Heart left ventricle (tissue), 13 donors: ENCODE data around the gene ARHGAP12.

Experiments
- POLR2A ChIP-seq, 2 donors: fragments of 450-650 bp; IDR thresholded peaks; one replicate each; pipeline ENCODE4 v1.6.1; 2017; ENCODE audit warnings: antibody characterized with exemption in 2 of 2, mild to moderate bottlenecking in 2 of 2, moderate library complexity in 2 of 2
- TF ChIP-seq, protein P1 (sequence below), 12 donors: fragments of 200-600 bp; sonication (generic) in 4 of 12; IDR thresholded peaks; one replicate each; pipeline versions ENCODE4 v1.5.0 to v1.8.0; 2018 to 2022; ENCODE audit warnings: antibody characterized with exemption in 12 of 12, mild to moderate bottlenecking in 5 of 12
- donor health status: ischemic (EF 13 %, LVEDD 7.1; RV severe dilation, severe dysfunction).
- donor health status: DM: no; HTN: yes; CAD: no.
- donor health status: DM: no; HTN: no; CAD: no.
- donor health status: ischemic (EF 25% LVEDD 6.9; RV normal size, moderate dysfunction).
- donor health status: ischemic (EF 25% LVEDD 5.7; RV mildly dilated, moderate dysfunction).
- donor health status: ischemic (EF 35%, LVEDD 5.7; RV mildly dilated, moderate dysfunction).
- donor health status: nonischemic (EF 11% LVEDD 7.7; RV severe dilation, severe dysfunction).
- donor health status: DM: yes; HTN: yes; CAD: no.
- donor health status: PGD.
- donor health status: ischemic (EF 29% LVEDD 5.4; RV normal size, mild dysfunction).
- donor health status: nonischemic (EF 23%, LVEDD 6.1; RV moderate dilation, normal function).

DNA sequence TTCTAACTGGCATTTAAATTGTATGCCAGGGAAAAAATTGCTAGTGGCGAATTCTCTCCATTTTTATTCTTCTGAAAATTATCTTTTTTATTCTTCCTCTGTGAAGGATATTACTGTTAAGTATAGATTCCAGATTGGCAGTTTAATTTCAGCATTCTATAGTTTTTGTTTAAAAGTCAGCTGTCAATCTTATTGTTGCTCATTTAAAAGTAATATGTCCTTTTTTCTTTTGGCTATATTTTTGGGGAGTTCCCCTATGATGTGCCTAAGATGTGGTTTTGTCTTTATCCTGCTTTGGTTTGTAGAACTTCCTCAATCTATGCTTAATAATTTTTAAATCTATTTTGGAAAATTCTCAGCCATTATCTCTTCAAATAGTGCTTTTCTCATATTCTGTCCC lies 135.9 kb downstream of the ARHGAP12 start:
- TF ChIP-seq POLR2A (IDR thresholded peaks at IDR 0.05), result no peak
- TF ChIP-seq, protein P1, sequence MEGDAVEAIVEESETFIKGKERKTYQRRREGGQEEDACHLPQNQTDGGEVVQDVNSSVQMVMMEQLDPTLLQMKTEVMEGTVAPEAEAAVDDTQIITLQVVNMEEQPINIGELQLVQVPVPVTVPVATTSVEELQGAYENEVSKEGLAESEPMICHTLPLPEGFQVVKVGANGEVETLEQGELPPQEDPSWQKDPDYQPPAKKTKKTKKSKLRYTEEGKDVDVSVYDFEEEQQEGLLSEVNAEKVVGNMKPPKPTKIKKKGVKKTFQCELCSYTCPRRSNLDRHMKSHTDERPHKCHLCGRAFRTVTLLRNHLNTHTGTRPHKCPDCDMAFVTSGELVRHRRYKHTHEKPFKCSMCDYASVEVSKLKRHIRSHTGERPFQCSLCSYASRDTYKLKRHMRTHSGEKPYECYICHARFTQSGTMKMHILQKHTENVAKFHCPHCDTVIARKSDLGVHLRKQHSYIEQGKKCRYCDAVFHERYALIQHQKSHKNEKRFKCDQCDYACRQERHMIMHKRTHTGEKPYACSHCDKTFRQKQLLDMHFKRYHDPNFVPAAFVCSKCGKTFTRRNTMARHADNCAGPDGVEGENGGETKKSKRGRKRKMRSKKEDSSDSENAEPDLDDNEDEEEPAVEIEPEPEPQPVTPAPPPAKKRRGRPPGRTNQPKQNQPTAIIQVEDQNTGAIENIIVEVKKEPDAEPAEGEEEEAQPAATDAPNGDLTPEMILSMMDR (IDR thresholded peaks at IDR 0.05), result no peak
